Measurements from ENCODE around the gene DRAXIN. TPM values are rescaled to one million over a fixed set of nuclear protein-coding genes. Genes with fewer than 3 reads are reported as not detected.
A peak's percentile ranks its signal among the peaks of the same experiment; 100 is the strongest.

The DRAXIN gene
- total RNA-seq, 2 experiments from 2014 or later, result 0.02 to 0.04 TPM

GRCh38 chr1:11649237-11649623 lies 42.3 kb upstream of the DRAXIN start:
- H3K27ac Mint-ChIP-seq, result no peak overlapping the region
- intact Hi-C loops (cut with DNase I, micrococcal nuclease), result no loop called here
- POLR2A ChIA-PET, result no interaction called here
- no peaks in the 10 kb centered on the region for H3K36me3 Mint-ChIP-seq (ENCODE audit: low read depth)
- peaks cover 17% of the 10 kb centered on the region for H3K4me1 Mint-ChIP-seq
- ATAC-seq, result no peak
- CTCF ChIA-PET, result interaction anchor here (1.6 to 3.5 kb wide), 4 partner anchors 15 to 382 kb away, joined by 4 to 26 read pairs (median 12); partner anchors contain the start of gene FBXO6
- no peak overlapping the region for H3K4me3 Mint-ChIP-seq
- no peaks in the 10 kb centered on the region for H3K27me3 Mint-ChIP-seq
- DNase-seq, result no peak
- no peaks in the 10 kb centered on the region for H3K9me3 Mint-ChIP-seq (ENCODE audit: low read depth)

GRCh38 chr1:11649624-11650330 lies 41.7 kb upstream of the DRAXIN start:
- Mint-ChIP-seq H3K27me3 (no peaks in the 10 kb centered on the region), H3K4me1 (peaks cover 17% of the 10 kb centered on the region), H3K36me3 (ENCODE audit: low read depth) (no peaks in the 10 kb centered on the region), H3K27ac (no peak overlapping the region), H3K4me3 (peak overlapping the region; percentile 3), H3K9me3 (ENCODE audit: low read depth) (no peaks in the 10 kb centered on the region)
- CTCF ChIA-PET, result interaction anchor here (0.7 to 5.1 kb wide), 14 partner anchors 10 to 383 kb away, joined by 3 to 34 read pairs (median 4); partner anchors contain the start of genes DISP3 and FBXO6
- ATAC-seq (no peak), DNase-seq (peak; percentile 22)
- intact Hi-C loops (cut with DNase I, micrococcal nuclease), result loop anchor here (1.0 to 5.0 kb wide), 5 partner anchors 70 to 552 kb away; partner anchors contain the start of gene EXOSC10 (in 1 of the 2)
- POLR2A ChIA-PET, result interaction anchor here (1.6 kb wide), 1 partner anchor 259 kb away, joined by 4 read pairs; no protein-coding TSS in a partner anchor

GRCh38 chr1:11650331-11650991 lies 41.0 kb upstream of the DRAXIN start:
- intact Hi-C loops (cut with DNase I, micrococcal nuclease), result loop anchor here (1.0 to 5.0 kb wide), 5 partner anchors 69 to 553 kb away; partner anchors contain the start of gene EXOSC10 (in 1 of the 2)
- Mint-ChIP-seq H3K4me1 (peaks cover 19% of the 10 kb centered on the region), H3K27ac (peak overlapping the region; percentile 7), H3K9me3 (ENCODE audit: low read depth) (no peaks in the 10 kb centered on the region), H3K36me3 (ENCODE audit: low read depth) (no peaks in the 10 kb centered on the region), H3K4me3 (peak overlapping the region; percentile 58), H3K27me3 (no peaks in the 10 kb centered on the region)
- ChIA-PET CTCF (interaction anchor here (0.6 to 5.1 kb wide), 17 partner anchors 9 to 376 kb away, joined by 3 to 34 read pairs (median 3); partner anchors contain the start of genes DISP3 and FBXO6), POLR2A (interaction anchor here (0.7 to 1.6 kb wide), 2 partner anchors 15 to 258 kb away, joined by 3 to 4 read pairs; no protein-coding TSS in a partner anchor)
- ATAC-seq (peak; percentile 70), DNase-seq (peak; percentile 93)

- H3K4me1 Mint-ChIP-seq, result peaks cover 25% of the 10 kb centered on the region
- ATAC-seq (no peak), DNase-seq (no peak)
- peak overlapping the region; percentile 58 for H3K4me3 Mint-ChIP-seq
- H3K9me3 Mint-ChIP-seq (ENCODE audit: low read depth), result no peaks in the 10 kb centered on the region
- peaks cover 2% of the 10 kb centered on the region for H3K36me3 Mint-ChIP-seq (ENCODE audit: low read depth)
- ChIA-PET POLR2A (interaction anchor here (0.7 to 1.6 kb wide), 2 partner anchors 14 to 257 kb away, joined by 3 to 4 read pairs; no protein-coding TSS in a partner anchor), CTCF (interaction anchor here (0.6 to 5.1 kb wide), 13 partner anchors 8 to 376 kb away, joined by 3 to 34 read pairs (median 3); partner anchors contain the start of gene FBXO6)
- intact Hi-C loops (cut with DNase I, micrococcal nuclease), result loop anchor here in 1 of 2 experiments (5.0 kb wide), 3 partner anchors 241 to 554 kb away; partner anchors contain the start of gene EXOSC10
- no peaks in the 10 kb centered on the region for H3K27me3 Mint-ChIP-seq
- H3K27ac Mint-ChIP-seq, result peak overlapping the region; percentile 7
Measured at GRCh38 chr1:11651017-11651416, 40.5 kb upstream of the DRAXIN start.

- ATAC-seq, result no peak
Measured at GRCh38 chr1:11652203-11652780, 39.2 kb upstream of the DRAXIN start.

GRCh38 chr1:11653101-11653860 lies 38.2 kb upstream of the DRAXIN start:
- Mint-ChIP-seq H3K27ac (no peak overlapping the region), H3K36me3 (ENCODE audit: low read depth) (peaks cover 7% of the 10 kb centered on the region), H3K27me3 (no peaks in the 10 kb centered on the region), H3K4me1 (peaks cover 25% of the 10 kb centered on the region), H3K4me3 (peak overlapping the region; percentile 26), H3K9me3 (ENCODE audit: low read depth) (no peaks in the 10 kb centered on the region)
- ChIA-PET POLR2A (no interaction called here), CTCF (interaction anchor here (0.7 to 5.1 kb wide), 6 partner anchors 11 to 155 kb away, joined by 3 to 34 read pairs (median 3); partner anchors contain the start of gene FBXO6)
- ATAC-seq, result no peak
- no peak for DNase-seq
- intact Hi-C loops (cut with DNase I, micrococcal nuclease), result loop anchor here in 1 of 2 experiments (5.0 kb wide), 3 partner anchors 239 to 556 kb away; partner anchors contain the start of gene EXOSC10

More at GRCh38 chr1:11652203-11652780, 39.2 kb upstream of the DRAXIN start:
- Mint-ChIP-seq H3K27ac (no peak overlapping the region), H3K27me3 (no peaks in the 10 kb centered on the region), H3K4me3 (no peak overlapping the region), H3K9me3 (ENCODE audit: low read depth) (no peaks in the 10 kb centered on the region), H3K4me1 (peaks cover 25% of the 10 kb centered on the region), H3K36me3 (ENCODE audit: low read depth) (peaks cover 5% of the 10 kb centered on the region)
- ChIA-PET POLR2A (interaction anchor here (0.6 kb wide), 1 partner anchor 79 kb away, joined by 3 read pairs; no protein-coding TSS in a partner anchor), CTCF (interaction anchor here (0.5 to 5.1 kb wide), 6 partner anchors 12 to 267 kb away, joined by 3 to 34 read pairs (median 4); partner anchors contain the start of genes AGTRAP and FBXO6)
- no peak for DNase-seq
- intact Hi-C loops (cut with DNase I, micrococcal nuclease), result loop anchor here in 1 of 2 experiments (5.0 kb wide), 3 partner anchors 240 to 555 kb away; partner anchors contain the start of gene EXOSC10

GRCh38 chr1:11653861-11654136 lies 37.7 kb upstream of the DRAXIN start:
- POLR2A ChIA-PET, result no interaction called here
- H3K27ac Mint-ChIP-seq, result no peak overlapping the region
- H3K9me3 Mint-ChIP-seq (ENCODE audit: low read depth), result no peaks in the 10 kb centered on the region
- H3K27me3 Mint-ChIP-seq, result no peaks in the 10 kb centered on the region
- H3K36me3 Mint-ChIP-seq (ENCODE audit: low read depth), result peaks cover 7% of the 10 kb centered on the region
- DNase-seq, result no peak
- peak overlapping the region; percentile 26 for H3K4me3 Mint-ChIP-seq
- intact Hi-C loops (cut with DNase I, micrococcal nuclease), result loop anchor here in 1 of 2 experiments (1.0 to 5.0 kb wide), 10 partner anchors 11 to 556 kb away; partner anchors contain the start of genes AGTRAP, EXOSC10, FBXO6 and KIAA2013
- peaks cover 25% of the 10 kb centered on the region for H3K4me1 Mint-ChIP-seq
- CTCF ChIA-PET, result interaction anchor here (1.0 to 5.1 kb wide), 4 partner anchors 10 to 82 kb away, joined by 3 to 34 read pairs (median 6); partner anchors contain the start of gene FBXO6
- no peak for ATAC-seq

GRCh38 chr1:11654137-11654938 lies 37.2 kb upstream of the DRAXIN start, which contains the start of the genes FBXO2 and FBXO44:
Gene FBXO2 (minus strand): TSS chr1:11654429. CDS start chr1:11654340, 89 bp downstream.
Gene FBXO44 (plus strand): TSS chr1:11654877. CDS start chr1:11655836, 959 bp downstream.
- Mint-ChIP-seq H3K27ac (no peak within 1 kb of the TSS), H3K36me3 (ENCODE audit: low read depth) (peaks cover 7% of the 10 kb centered on the region), H3K4me1 (peaks cover 25% of the 10 kb centered on the region), H3K27me3 (no peaks in the 10 kb centered on the region), H3K9me3 (ENCODE audit: low read depth) (no peaks in the 10 kb centered on the region), H3K4me3 (peak within 1 kb of the TSS; percentile 73)
- peak; percentile 82 for ATAC-seq
- ChIA-PET CTCF (interaction anchor here (0.6 to 5.1 kb wide), 4 partner anchors 10 to 95 kb away, joined by 3 to 34 read pairs (median 10); partner anchors contain the start of gene FBXO6), POLR2A (interaction anchor here (0.6 kb wide), 1 partner anchor 253 kb away, joined by 3 read pairs; no protein-coding TSS in a partner anchor)
- intact Hi-C loops (cut with DNase I, micrococcal nuclease), result loop anchor here in 1 of 2 experiments (1.0 to 5.0 kb wide), 10 partner anchors 10 to 557 kb away; partner anchors contain the start of genes AGTRAP, EXOSC10, FBXO6 and KIAA2013
- peak; percentile 85 for DNase-seq

Data from activated CD4-positive, alpha-beta T cell treated with anti-CD3 and anti-CD28 coated beads for 36 hours (primary cell).